ENCODE measurements around the gene BOLA3. TPM values are rescaled to one million over a fixed set of nuclear protein-coding genes. Genes with fewer than 3 reads are reported as not detected.

BOLA3 gene
- total RNA-seq, 4 donors from 2014 or later, result 16.4 to 94.2 (median 78.6) TPM

DNA sequence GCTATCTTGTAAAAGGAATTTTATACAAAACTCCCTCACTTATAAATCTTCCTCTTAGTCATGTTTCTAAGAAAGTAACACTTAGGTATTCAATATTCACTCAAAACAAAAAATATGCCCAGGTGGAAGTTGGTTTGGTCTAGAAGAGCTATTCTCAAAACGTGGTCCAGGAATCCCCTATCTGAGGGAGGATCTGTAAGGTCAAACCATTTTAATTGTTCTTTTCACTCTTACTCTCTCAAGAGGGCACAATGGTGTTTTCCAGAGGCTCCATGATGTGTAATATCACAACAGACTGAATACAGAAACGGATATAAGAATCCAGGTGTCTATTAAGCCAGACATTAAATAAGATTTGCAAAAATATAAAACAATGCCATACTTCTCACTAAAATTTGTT is 21.0 kb upstream of the BOLA3 start:
- no peak overlapping the region for H3K27ac ChIP-seq
- H3K4me3 ChIP-seq (replicated peaks in 1 of 3), result no peak overlapping the region
- H3K27me3 ChIP-seq, result no peaks in the 10 kb centered on the region
- no peaks in the 10 kb centered on the region for H3K9me3 ChIP-seq
- no peaks in the 10 kb centered on the region for H3K4me1 ChIP-seq
- WGBS, 2 donors, result 75 to 83% methylated on average over 2 of the region's 2 CpGs
- intact Hi-C loops (cut with DNase I), result no loop called here
- DNase-seq, result no peak
- peaks cover 36 to 71% of the 10 kb centered on the region in 2 donors for H3K36me3 ChIP-seq
- TF ChIP-seq, protein P1, sequence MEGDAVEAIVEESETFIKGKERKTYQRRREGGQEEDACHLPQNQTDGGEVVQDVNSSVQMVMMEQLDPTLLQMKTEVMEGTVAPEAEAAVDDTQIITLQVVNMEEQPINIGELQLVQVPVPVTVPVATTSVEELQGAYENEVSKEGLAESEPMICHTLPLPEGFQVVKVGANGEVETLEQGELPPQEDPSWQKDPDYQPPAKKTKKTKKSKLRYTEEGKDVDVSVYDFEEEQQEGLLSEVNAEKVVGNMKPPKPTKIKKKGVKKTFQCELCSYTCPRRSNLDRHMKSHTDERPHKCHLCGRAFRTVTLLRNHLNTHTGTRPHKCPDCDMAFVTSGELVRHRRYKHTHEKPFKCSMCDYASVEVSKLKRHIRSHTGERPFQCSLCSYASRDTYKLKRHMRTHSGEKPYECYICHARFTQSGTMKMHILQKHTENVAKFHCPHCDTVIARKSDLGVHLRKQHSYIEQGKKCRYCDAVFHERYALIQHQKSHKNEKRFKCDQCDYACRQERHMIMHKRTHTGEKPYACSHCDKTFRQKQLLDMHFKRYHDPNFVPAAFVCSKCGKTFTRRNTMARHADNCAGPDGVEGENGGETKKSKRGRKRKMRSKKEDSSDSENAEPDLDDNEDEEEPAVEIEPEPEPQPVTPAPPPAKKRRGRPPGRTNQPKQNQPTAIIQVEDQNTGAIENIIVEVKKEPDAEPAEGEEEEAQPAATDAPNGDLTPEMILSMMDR (IDR thresholded peaks at IDR 0.05), result no peak
- TF ChIP-seq POLR2A (IDR thresholded peaks at IDR 0.05), result no peak

DNA sequence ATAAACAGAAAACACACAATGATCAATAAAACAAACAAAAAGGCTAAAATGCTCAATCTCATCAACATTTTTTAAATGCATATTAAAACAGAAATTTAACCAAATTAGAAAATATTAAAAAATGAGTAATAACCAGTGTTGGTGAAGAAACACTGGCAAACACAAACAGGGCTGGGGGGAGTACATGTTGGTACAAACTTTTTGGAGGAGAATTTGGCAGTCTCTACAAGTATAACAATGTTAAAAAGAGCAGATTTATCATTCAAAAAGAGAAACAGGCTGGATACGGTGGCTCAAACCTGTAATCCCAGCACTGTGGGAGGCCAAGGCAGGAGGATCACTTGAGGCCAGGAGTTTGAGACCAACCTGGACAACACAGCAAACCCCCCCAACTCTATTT is 17.0 kb upstream of the BOLA3 start:
- TF ChIP-seq, protein P1 (IDR thresholded peaks at IDR 0.05), result no peak
- no peak for TF ChIP-seq POLR2A (IDR thresholded peaks at IDR 0.05)
- intact Hi-C loops (cut with DNase I), result no loop called here
- H3K4me1 ChIP-seq, result no peaks in the 10 kb centered on the region
- WGBS, 2 donors, result 92 to 98% methylated on average over 1 of the region's 1 CpG
- no peaks in the 10 kb centered on the region for H3K27me3 ChIP-seq
- H3K9me3 ChIP-seq, result no peaks in the 10 kb centered on the region
- no peak overlapping the region for H3K4me3 ChIP-seq (replicated peaks in 1 of 3)
- DNase-seq, result no peak
- no peak overlapping the region for H3K27ac ChIP-seq
- H3K36me3 ChIP-seq, result peaks cover 28 to 71% of the 10 kb centered on the region in 2 donors

DNA sequence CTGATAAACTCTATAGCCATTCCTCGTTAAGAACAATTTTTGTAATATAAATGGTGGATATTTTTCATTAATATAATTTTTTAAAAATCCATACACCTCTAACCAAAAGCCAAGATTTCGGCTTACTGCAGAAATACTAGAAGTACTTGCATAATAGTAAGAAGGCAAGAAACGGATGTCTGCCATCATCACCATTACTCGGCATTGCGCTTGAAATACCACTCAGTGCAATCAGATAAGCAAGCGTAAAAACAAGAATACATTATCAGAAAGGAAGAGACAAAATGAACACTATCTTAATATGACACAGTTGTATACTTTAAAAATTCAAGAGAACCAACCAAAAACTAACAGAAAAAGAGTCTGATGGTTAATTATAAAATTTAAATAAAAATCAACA is 15.2 kb upstream of the BOLA3 start:
- Histone ChIP-seq H3K4me1 (no peaks in the 10 kb centered on the region), H3K9me3 (no peaks in the 10 kb centered on the region), H3K4me3 (replicated peaks in 1 of 3) (no peak overlapping the region), H3K27me3 (no peaks in the 10 kb centered on the region), H3K36me3 (peaks cover 29 to 64% of the 10 kb centered on the region in 2 donors), H3K27ac (no peak overlapping the region)
- intact Hi-C loops (cut with DNase I), result no loop called here
- no peak for DNase-seq
- no peak for TF ChIP-seq POLR2A (IDR thresholded peaks at IDR 0.05)
- TF ChIP-seq, protein P1 (IDR thresholded peaks at IDR 0.05), result no peak
- 95 to 96% methylated on average over 6 of the region's 6 CpGs for WGBS, 2 donors

DNA sequence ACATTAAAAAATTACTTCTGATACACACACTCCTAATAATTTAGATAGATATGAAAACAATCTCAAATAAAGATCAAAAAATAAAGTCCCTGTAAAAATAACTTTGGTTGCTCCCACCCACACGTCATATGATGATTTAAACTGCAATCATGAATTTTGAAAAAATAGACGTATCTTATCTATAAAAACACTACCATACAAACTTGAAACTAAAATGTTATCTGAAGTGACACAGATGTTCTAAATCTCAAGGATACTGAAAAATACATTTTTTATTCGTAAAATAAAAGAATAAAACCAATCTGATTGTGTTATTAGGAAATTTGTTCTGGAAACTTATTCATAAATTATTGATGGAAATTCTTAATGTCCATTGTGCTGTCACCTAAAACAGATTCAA is 8.1 kb upstream of the BOLA3 start:
- TF ChIP-seq POLR2A (IDR thresholded peaks at IDR 0.05), result no peak
- TF ChIP-seq, protein P1 (IDR thresholded peaks at IDR 0.05), result no peak
- Histone ChIP-seq H3K27ac (no peak overlapping the region), H3K4me3 (replicated peaks in 1 of 3) (no peak overlapping the region)

DNA sequence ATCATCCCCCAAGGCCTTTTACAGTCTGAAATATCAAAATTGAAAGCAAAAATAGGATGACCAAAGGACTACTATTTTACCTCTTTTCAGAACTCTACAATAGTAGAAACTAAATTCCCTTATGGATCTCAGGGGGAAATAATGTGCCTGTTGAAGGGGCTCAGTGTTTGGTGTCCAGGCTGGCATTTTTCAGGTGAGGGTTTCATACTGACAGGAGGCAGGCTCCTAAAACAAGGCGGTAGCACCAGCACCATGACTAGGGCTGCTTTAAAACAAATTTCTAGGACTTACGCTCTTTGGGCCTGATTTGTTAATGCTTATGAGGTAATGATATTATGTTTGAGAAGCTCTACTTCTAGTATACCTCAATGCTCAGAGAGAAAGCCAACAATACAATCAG is 5.2 kb upstream of the BOLA3 start:
- no peaks in the 10 kb centered on the region for H3K9me3 ChIP-seq
- no peak overlapping the region for H3K27ac ChIP-seq
- intact Hi-C loops (cut with DNase I), result no loop called here
- H3K27me3 ChIP-seq, result no peaks in the 10 kb centered on the region
- TF ChIP-seq, protein P1 (IDR thresholded peaks at IDR 0.05), result no peak
- TF ChIP-seq POLR2A (IDR thresholded peaks at IDR 0.05), result no peak
- peaks cover 21 to 38% of the 10 kb centered on the region in 2 donors for H3K36me3 ChIP-seq
- WGBS, 2 donors, result 94 to 96% methylated on average over 2 of the region's 2 CpGs
- DNase-seq, result no peak
- peaks cover 7 to 8% of the 10 kb centered on the region in 2 donors for H3K4me1 ChIP-seq
- H3K4me3 ChIP-seq (replicated peaks in 1 of 3), result no peak overlapping the region

More for the DNA sequence above, 8.1 kb upstream of the BOLA3 start:
- Histone ChIP-seq H3K36me3 (peaks cover 30 to 53% of the 10 kb centered on the region in 2 donors), H3K27me3 (no peaks in the 10 kb centered on the region), H3K9me3 (no peaks in the 10 kb centered on the region), H3K4me1 (no peaks in the 10 kb centered on the region)
- DNase-seq, result no peak
- 93 to 94% methylated on average over 3 of the region's 3 CpGs for WGBS, 2 donors
- intact Hi-C loops (cut with DNase I), result no loop called here

All from thyroid gland (tissue), 4 donors.